ENCODE results near the gene HAND2. TPM values are rescaled to one million over a fixed set of nuclear protein-coding genes. Genes with fewer than 3 reads are reported as not detected.

The HAND2 gene
- total and polyA plus RNA-seq, 2 of the 8 experiments (the other 6 are each of a cell fraction or from before 2014, with no cell fraction given), result 0.05 TPM; not detected in 1

GRCh38 chr4:173524218-173525117, 5.6 kb downstream of the HAND2 start:
- H3K27me3 ChIP-seq (replicated peaks in 1 of 4; ENCODE audit: control insufficient read depth in 3 of 4, extremely low read depth in 1 of 4, insufficient read depth in 3 of 4, low read length in 3 of 4), result peaks cover 97 to 99% (median 98%) of the 10 kb centered on the region in 4 experiments
- H3K4me2 ChIP-seq (ENCODE audit: insufficient read depth in 1 of 2, low read depth in 2 of 2, low read length in 2 of 2), result peak overlapping the region; percentile 54 to 84
- no peak overlapping the region; the same call in 1 of the 2 replicates for H2BK15ac ChIP-seq (ENCODE audit: low read length)
- peaks cover 4 to 48% (median 28%) of the 10 kb centered on the region in 4 experiments for H3K4me1 ChIP-seq (replicated peaks in 1 of 4; ENCODE audit: control insufficient read depth in 3 of 4, insufficient read depth in 4 of 4, low read length in 3 of 4)
- H3K79me1 ChIP-seq (ENCODE audit: low read depth, low read length), result no peaks in the 10 kb centered on the region
- H3K18ac ChIP-seq (ENCODE audit: extremely low read depth, low read length), result no peak overlapping the region
- peak overlapping the region in 2 of 4 experiments; percentile 4 to 42; a peak in 3 of 8 replicates for H3K4me3 ChIP-seq (ENCODE audit: extremely low read depth in 1 of 4, insufficient read depth in 2 of 4, low read depth in 3 of 4, low read length in 4 of 4)
- ChIA-PET CTCF (ENCODE audit: partially characterized antibody) (interaction anchor here (0.6 to 3.6 kb wide), 7 partner anchors 9 to 193 kb away, joined by 3 to 39 read pairs (median 16); no protein-coding TSS in a partner anchor), POLR2A (ENCODE audit: partially characterized antibody) (interaction anchor here (2.0 to 2.7 kb wide), 2 partner anchors 14 to 22 kb away, joined by 7 to 10 read pairs; no protein-coding TSS in a partner anchor)
- H3K56ac ChIP-seq (replicated peaks; ENCODE audit: insufficient read length, low read depth, low read length), result no peak overlapping the region
- H2BK5ac ChIP-seq (ENCODE audit: low read depth, low read length), result no peak overlapping the region
- 11% methylated on average over 25 of the region's 25 CpGs; no CpG with 5 or more reads in 1 of the 2 experiments for WGBS, 2 experiments (ENCODE audit: extremely low coverage in 1 of 2, insufficient coverage in 1 of 2, insufficient read length in 1 of 2, insufficient replicate concordance in 2 of 2, low coverage in 1 of 2, low lambda C conversion rate in 2 of 2, missing lambda C conversion rate in 1 of 2)
- no peak overlapping the region for H3K4ac ChIP-seq (replicated peaks; ENCODE audit: insufficient read length, low read depth, low read length)
- no peak overlapping the region for H2AK5ac ChIP-seq (ENCODE audit: low read depth, low read length)
- DNase-seq (ENCODE audit: low read depth in 1 of 2, low spot score in 2 of 2) (no peak), FAIRE-seq (no peak)
- H3K36me3 ChIP-seq (ENCODE audit: control insufficient read depth in 2 of 4, insufficient read depth in 4 of 4, low read length in 3 of 4), result no peaks in the 10 kb centered on the region; a peak in 1 of 8 replicates
- H3K23ac ChIP-seq (ENCODE audit: insufficient read length), result no peak overlapping the region
- no peak overlapping the region for H3K27ac ChIP-seq (ENCODE audit: low read depth, low read length)
- no peak overlapping the region for H3K14ac ChIP-seq (ENCODE audit: insufficient read length)
- H3K23me2 ChIP-seq (ENCODE audit: low read depth, low read length), result peaks cover 3% of the 10 kb centered on the region; the same call in 1 of the 2 replicates
- no peak overlapping the region for H4K91ac ChIP-seq (replicated peaks; ENCODE audit: insufficient read length, low read length)
- TF ChIP-seq CBX8 (IDR thresholded peaks at IDR 0.05; ENCODE audit: borderline replicate concordance, low read depth, low read length) (peak; percentile 89; the same call in 1 of the 2 replicates), RNF2 (IDR thresholded peaks at IDR 0.05; ENCODE audit: borderline replicate concordance, low read depth, low read length, missing control alignments, poor library complexity, severe bottlenecking) (peak; percentile 87), SUZ12 (IDR thresholded peaks at IDR 0.05; ENCODE audit: low read length) (peak; percentile 71), GTF2F1 (IDR thresholded peaks at IDR 0.05; ENCODE audit: borderline replicate concordance, low read depth, low read length) (no peak), EZH2 (IDR thresholded peaks at IDR 0.05; ENCODE audit: low read depth, low read length, severe bottlenecking) (peak; percentile 86), USF2 (IDR thresholded peaks at IDR 0.05; ENCODE audit: low read length) (no peak), NRF1 (IDR thresholded peaks at IDR 0.05; ENCODE audit: low read depth, low read length) (no peak)
- no peak overlapping the region for H2BK20ac ChIP-seq (ENCODE audit: low read length)
- H4K8ac ChIP-seq (ENCODE audit: extremely low read depth, insufficient read depth, low read length), result no peak overlapping the region; the same call in 1 of the 2 replicates
- no peak overlapping the region for H2BK120ac ChIP-seq (replicated peaks; ENCODE audit: low read depth, low read length)
- 0 out of 2 replicates have a peak overlapping the region, but pooled peaks have one; percentile 68 for H2BK12ac ChIP-seq (ENCODE audit: low read depth, low read length)
- H3K9me3 ChIP-seq (ENCODE audit: insufficient read depth in 2 of 2, low read depth in 1 of 2, low read length in 1 of 2), result no peaks in the 10 kb centered on the region
- H4K20me1 ChIP-seq (replicated peaks in 1 of 2; ENCODE audit: control insufficient read depth in 1 of 2, insufficient read depth in 2 of 2, low read length in 2 of 2), result peaks cover 19 to 40% of the 10 kb centered on the region in 2 experiments
- no peak overlapping the region for H2AFZ ChIP-seq (ENCODE audit: low read length)
- H3K79me2 ChIP-seq (ENCODE audit: control insufficient read depth in 1 of 2, insufficient read depth in 2 of 2, low read length in 2 of 2), result no peaks in the 10 kb centered on the region
- H3K9ac ChIP-seq (replicated peaks in 1 of 4; ENCODE audit: extremely low read depth in 1 of 4, low read depth in 3 of 4, low read length in 3 of 4), result no peak overlapping the region
- H4K5ac ChIP-seq (ENCODE audit: insufficient read length, low read depth, low read length), result no peak overlapping the region
